ENCODE data around the gene BMX. TPM values are rescaled to one million over a fixed set of nuclear protein-coding genes. Genes with fewer than 3 reads are reported as not detected.
A peak's percentile ranks its signal among the peaks of the same experiment; 100 is the strongest.

The BMX gene
- polyA plus RNA-seq, result not detected

- Mint-ChIP-seq H3K4me1 (no peaks in the 10 kb centered on the region), H3K4me3 (no peak within 1 kb of the TSS), H3K27me3 (ENCODE audit: low read depth in 3 of 3) (peaks cover 2 to 22% (median 14%) of the 10 kb centered on the region in 3 donors), H3K9me3 (no peaks in the 10 kb centered on the region), H3K27ac (no peak within 1 kb of the TSS), H3K36me3 (no peaks in the 10 kb centered on the region)
- DNase-seq, result no peak
Measured at GRCh38 chrX:15500497-15500966, at the start of gene BMX. Gene BMX, plus strand, starts transcription at chrX:15500807. Its CDS starts 7,547 bp downstream, at chrX:15508354.

GRCh38 chrX:15451913-15452312, 48.7 kb upstream of the BMX start:
- DNase-seq, result no peak
- no peak overlapping the region for H3K4me3 Mint-ChIP-seq
- peaks cover 0 to 3% (median 0%) of the 10 kb centered on the region in 3 donors for H3K27me3 Mint-ChIP-seq (ENCODE audit: low read depth in 3 of 3)
- H3K4me1 Mint-ChIP-seq, result no peaks in the 10 kb centered on the region
- H3K27ac Mint-ChIP-seq, result no peak overlapping the region
- H3K9me3 Mint-ChIP-seq, result no peaks in the 10 kb centered on the region
- H3K36me3 Mint-ChIP-seq, result no peaks in the 10 kb centered on the region

GRCh38 chrX:15464704-15465103, 35.9 kb upstream of the BMX start:
- Mint-ChIP-seq H3K36me3 (no peaks in the 10 kb centered on the region), H3K4me1 (no peaks in the 10 kb centered on the region), H3K27me3 (ENCODE audit: low read depth in 3 of 3) (peaks cover 2% of the 10 kb centered on the region in 3 donors), H3K4me3 (no peak overlapping the region), H3K9me3 (no peaks in the 10 kb centered on the region), H3K27ac (no peak overlapping the region)
- no peak for DNase-seq

- H3K4me1 Mint-ChIP-seq, result no peaks in the 10 kb centered on the region
- DNase-seq, result no peak
- no peak overlapping the region for H3K4me3 Mint-ChIP-seq
- H3K27ac Mint-ChIP-seq, result no peak overlapping the region
- H3K27me3 Mint-ChIP-seq (ENCODE audit: low read depth in 3 of 3), result peaks cover 2% of the 10 kb centered on the region in 3 donors
- H3K9me3 Mint-ChIP-seq, result no peaks in the 10 kb centered on the region
- H3K36me3 Mint-ChIP-seq, result no peaks in the 10 kb centered on the region
Measured at GRCh38 chrX:15465347-15465746, 35.3 kb upstream of the BMX start.

- Mint-ChIP-seq H3K27me3 (ENCODE audit: low read depth in 3 of 3) (peaks cover 2 to 3% (median 2%) of the 10 kb centered on the region in 3 donors), H3K9me3 (no peaks in the 10 kb centered on the region), H3K4me1 (no peaks in the 10 kb centered on the region), H3K36me3 (no peaks in the 10 kb centered on the region), H3K27ac (no peak overlapping the region), H3K4me3 (no peak overlapping the region)
- no peak for DNase-seq
Measured at GRCh38 chrX:15465896-15466651, 34.5 kb upstream of the BMX start.

- peaks cover 2 to 4% (median 4%) of the 10 kb centered on the region in 3 donors for H3K27me3 Mint-ChIP-seq (ENCODE audit: low read depth in 3 of 3)
- no peak overlapping the region for H3K27ac Mint-ChIP-seq
- no peaks in the 10 kb centered on the region for H3K36me3 Mint-ChIP-seq
- H3K4me1 Mint-ChIP-seq, result no peaks in the 10 kb centered on the region
- DNase-seq, result no peak
- no peak overlapping the region for H3K4me3 Mint-ChIP-seq
- H3K9me3 Mint-ChIP-seq, result peaks cover 0 to 2% (median 0%) of the 10 kb centered on the region in 6 donors
Measured at GRCh38 chrX:15468036-15468435, 32.6 kb upstream of the BMX start.

GRCh38 chrX:15469613-15470012, 31.0 kb upstream of the BMX start:
- DNase-seq, result no peak
- H3K27ac Mint-ChIP-seq, result no peak overlapping the region
- H3K36me3 Mint-ChIP-seq, result no peaks in the 10 kb centered on the region
- no peaks in the 10 kb centered on the region for H3K4me1 Mint-ChIP-seq
- H3K9me3 Mint-ChIP-seq, result peaks cover 0 to 2% (median 0%) of the 10 kb centered on the region in 6 donors
- H3K4me3 Mint-ChIP-seq, result no peak overlapping the region
- H3K27me3 Mint-ChIP-seq (ENCODE audit: low read depth in 3 of 3), result peaks cover 2 to 4% (median 4%) of the 10 kb centered on the region in 3 donors

GRCh38 chrX:15471028-15471427, 29.6 kb upstream of the BMX start:
- no peaks in the 10 kb centered on the region for H3K36me3 Mint-ChIP-seq
- H3K9me3 Mint-ChIP-seq, result peaks cover 0 to 2% (median 0%) of the 10 kb centered on the region in 6 donors
- H3K4me3 Mint-ChIP-seq, result no peak overlapping the region
- H3K27ac Mint-ChIP-seq, result no peak overlapping the region
- H3K27me3 Mint-ChIP-seq (ENCODE audit: low read depth in 3 of 3), result peaks cover 2 to 4% (median 4%) of the 10 kb centered on the region in 3 donors
- H3K4me1 Mint-ChIP-seq, result no peaks in the 10 kb centered on the region
- DNase-seq, result peak; percentile 32 to 48 (median 32)

GRCh38 chrX:15472531-15472930, 28.1 kb upstream of the BMX start:
- no peaks in the 10 kb centered on the region for H3K36me3 Mint-ChIP-seq
- no peak for DNase-seq

GRCh38 chrX:15474028-15474427, 26.6 kb upstream of the BMX start:
- H3K27me3 Mint-ChIP-seq (ENCODE audit: low read depth in 3 of 3), result peaks cover 0 to 4% (median 2%) of the 10 kb centered on the region in 3 donors
- no peaks in the 10 kb centered on the region for H3K36me3 Mint-ChIP-seq
- peaks cover 0 to 2% (median 0%) of the 10 kb centered on the region in 6 donors for H3K9me3 Mint-ChIP-seq
- DNase-seq, result no peak
- no peaks in the 10 kb centered on the region for H3K4me1 Mint-ChIP-seq
- H3K4me3 Mint-ChIP-seq, result no peak overlapping the region
- no peak overlapping the region for H3K27ac Mint-ChIP-seq

More at GRCh38 chrX:15472531-15472930, 28.1 kb upstream of the BMX start:
- no peaks in the 10 kb centered on the region for H3K4me1 Mint-ChIP-seq
- H3K9me3 Mint-ChIP-seq, result peaks cover 0 to 2% (median 0%) of the 10 kb centered on the region in 6 donors
- no peak overlapping the region for H3K4me3 Mint-ChIP-seq
- peaks cover 0 to 4% (median 2%) of the 10 kb centered on the region in 3 donors for H3K27me3 Mint-ChIP-seq (ENCODE audit: low read depth in 3 of 3)
- no peak overlapping the region for H3K27ac Mint-ChIP-seq

- Mint-ChIP-seq H3K4me3 (no peak overlapping the region), H3K36me3 (no peaks in the 10 kb centered on the region), H3K27me3 (ENCODE audit: low read depth in 3 of 3) (peaks cover 0 to 2% (median 2%) of the 10 kb centered on the region in 3 donors), H3K4me1 (no peaks in the 10 kb centered on the region), H3K27ac (no peak overlapping the region), H3K9me3 (peaks cover 0 to 2% (median 0%) of the 10 kb centered on the region in 6 donors)
- DNase-seq, result no peak
Measured at GRCh38 chrX:15475021-15475420, 25.6 kb upstream of the BMX start.

GRCh38 chrX:15475486-15475885, 25.1 kb upstream of the BMX start:
- Mint-ChIP-seq H3K27me3 (ENCODE audit: low read depth in 3 of 3) (peaks cover 0 to 2% (median 2%) of the 10 kb centered on the region in 3 donors), H3K27ac (no peak overlapping the region), H3K4me1 (no peaks in the 10 kb centered on the region), H3K4me3 (no peak overlapping the region), H3K9me3 (peaks cover 0 to 2% (median 0%) of the 10 kb centered on the region in 6 donors), H3K36me3 (no peaks in the 10 kb centered on the region)
- no peak for DNase-seq

- Mint-ChIP-seq H3K27me3 (ENCODE audit: low read depth in 3 of 3) (peaks cover 0 to 2% (median 0%) of the 10 kb centered on the region in 3 donors), H3K36me3 (no peaks in the 10 kb centered on the region), H3K9me3 (no peaks in the 10 kb centered on the region), H3K4me1 (no peaks in the 10 kb centered on the region), H3K27ac (no peak overlapping the region), H3K4me3 (no peak overlapping the region)
- DNase-seq, result no peak
Measured at GRCh38 chrX:15483891-15484290, 16.7 kb upstream of the BMX start.

GRCh38 chrX:15492469-15492868, 8.1 kb upstream of the BMX start:
- peak overlapping the region in 3 of 5 donors; percentile 80 to 82 (median 80) for H3K4me3 Mint-ChIP-seq
- H3K27ac Mint-ChIP-seq, result no peak overlapping the region
- H3K36me3 Mint-ChIP-seq, result no peaks in the 10 kb centered on the region

More at GRCh38 chrX:15492469-15492868, 8.1 kb upstream of the BMX start:
- peaks cover 7 to 12% of the 10 kb centered on the region in 2 donors for H3K4me1 Mint-ChIP-seq
- peaks cover 0 to 2% (median 0%) of the 10 kb centered on the region in 6 donors for H3K9me3 Mint-ChIP-seq
- no peak for DNase-seq
- peaks cover 2 to 8% (median 7%) of the 10 kb centered on the region in 3 donors for H3K27me3 Mint-ChIP-seq (ENCODE audit: low read depth in 3 of 3)
